Right lung (tissue), 5 donors: ENCODE data around the gene PHKA2. TPM values are rescaled to one million over a fixed set of nuclear protein-coding genes. Genes with fewer than 3 reads are reported as not detected.
A peak's percentile ranks its signal among the peaks of the same experiment; 100 is the strongest.
"Not testable (repeated sequence)": the region's sequence is repeated elsewhere in the genome, so short reads cannot be mapped to it uniquely, and the experiment has no call there.

Source experiments
- DNase-seq, 2 donors: peaks; one replicate each; pipeline ENCODE4 v3.0.0-alpha.2; 2013
- polyA plus RNA-seq, 5 donors: library from polyadenylated mRNA; unstranded; fragments of 120-200 nt; gene quantifications; one replicate each; pipeline versions ENCODE4 v1.2.1 to v1.2.3, GENCODE V29; 2013; ENCODE audit warnings: inconsistent platforms in 1 of 5, low replicate concordance in 1 of 5; ENCODE audit not compliant: insufficient read length in 5 of 5, insufficient read depth in 1 of 5

Gene PHKA2
- polyA plus RNA-seq, 5 donors = 31.8 to 44.1 (median 39.8) TPM

GRCh38 chrX:18871161-18871890 is 112.6 kb downstream of the PHKA2 start:
- peak in 1 of 2 donors; percentile 19 for DNase-seq

GRCh38 chrX:18864390-18864920 is 119.5 kb downstream of the PHKA2 start:
- DNase-seq = no peak

- DNase-seq = no peak
Observed at GRCh38 chrX:18861511-18861910, 122.4 kb downstream of the PHKA2 start.

- DNase-seq = no peak
Observed at GRCh38 chrX:18856645-18856997, 127.3 kb downstream of the PHKA2 start.

- DNase-seq = no peak
Observed at GRCh38 chrX:18855919-18856644, 127.8 kb downstream of the PHKA2 start.

GRCh38 chrX:18847901-18848300 is 136.0 kb downstream of the PHKA2 start:
- DNase-seq = not testable (repeated sequence)

Other genes starting within 250 kb of the PHKA2 start
- 1 to 10 TPM; 1.7 to 4.2 (median 3.2) TPM for gene ADGRG2, start 138.4 kb upstream of the PHKA2 start, polyA plus RNA-seq